ENCODE data around the gene EEA1. TPM values are rescaled to one million over a fixed set of nuclear protein-coding genes. Genes with fewer than 3 reads are reported as not detected.

The EEA1 gene
- total RNA-seq, 1 experiment from 2014 or later, result 35.7 TPM

GRCh38 chr12:92736605-92737004 is 192.5 kb downstream of the EEA1 start:
- H3K27ac ChIP-seq (ENCODE audit: low read depth, low read length, poor library complexity, severe bottlenecking), result no peak overlapping the region
- no peak for DNase-seq (ENCODE audit: low spot score)
- no peaks in the 10 kb centered on the region for H3K36me3 ChIP-seq (ENCODE audit: insufficient read depth, low read length, poor library complexity, severe bottlenecking)
- CTCF ChIA-PET, result no interaction called here
- H3K4me3 ChIP-seq (ENCODE audit: low read depth, low read length, poor library complexity, severe bottlenecking), result no peak overlapping the region
- H3K27me3 ChIP-seq (replicated peaks; ENCODE audit: insufficient read depth, low read depth, low read length, poor library complexity), result no peaks in the 10 kb centered on the region
- TF ChIP-seq CTCF (conservative IDR thresholded peaks at IDR 0.05; ENCODE audit: low read depth, low read length) (no peak), EZH2 (IDR thresholded peaks at IDR 0.05; ENCODE audit: borderline replicate concordance, low read depth, low read length, poor library complexity, severe bottlenecking) (no peak)
- no peaks in the 10 kb centered on the region for H3K9me3 ChIP-seq (ENCODE audit: low read depth, low read length, poor library complexity, severe bottlenecking)
- POLR2A ChIA-PET (ENCODE audit: low non-redundant PET), result no interaction called here
- H3K4me1 ChIP-seq (ENCODE audit: insufficient read depth, low read length, poor library complexity, severe bottlenecking), result peaks cover 48% of the 10 kb centered on the region
- no TSS peak for BruUV-seq (replicated peaks)
- intact Hi-C loops (cut with micrococcal nuclease; ENCODE audit: unreplicated experiment), result no loop called here

- DNase-seq (ENCODE audit: low spot score), result peak; percentile 94
- H3K9me3 ChIP-seq (ENCODE audit: low read depth, low read length, poor library complexity, severe bottlenecking), result no peaks in the 10 kb centered on the region
- TF ChIP-seq CTCF (conservative IDR thresholded peaks at IDR 0.05; ENCODE audit: low read depth, low read length) (0 out of 2 replicates have a peak, but pooled peaks have one; percentile 35), EZH2 (IDR thresholded peaks at IDR 0.05; ENCODE audit: borderline replicate concordance, low read depth, low read length, poor library complexity, severe bottlenecking) (no peak)
- ChIA-PET POLR2A (ENCODE audit: low non-redundant PET) (no interaction called here), CTCF (no interaction called here)
- H3K4me1 ChIP-seq (ENCODE audit: insufficient read depth, low read length, poor library complexity, severe bottlenecking), result peaks cover 52% of the 10 kb centered on the region
- no TSS peak for BruUV-seq (replicated peaks)
- H3K4me3 ChIP-seq (ENCODE audit: low read depth, low read length, poor library complexity, severe bottlenecking), result peak overlapping the region; percentile 15
- peak overlapping the region; percentile 78 for H3K27ac ChIP-seq (ENCODE audit: low read depth, low read length, poor library complexity, severe bottlenecking)
- intact Hi-C loops (cut with micrococcal nuclease; ENCODE audit: unreplicated experiment), result no loop called here
- H3K27me3 ChIP-seq (replicated peaks; ENCODE audit: insufficient read depth, low read depth, low read length, poor library complexity), result no peaks in the 10 kb centered on the region
- no peaks in the 10 kb centered on the region for H3K36me3 ChIP-seq (ENCODE audit: insufficient read depth, low read length, poor library complexity, severe bottlenecking)
These were observed 193.9 kb downstream of the EEA1 start for GRCh38 chr12:92735131-92735721.

GRCh38 chr12:92733661-92734060 is 195.4 kb downstream of the EEA1 start:
- Histone ChIP-seq H3K27ac (ENCODE audit: low read depth, low read length, poor library complexity, severe bottlenecking) (no peak overlapping the region), H3K27me3 (replicated peaks; ENCODE audit: insufficient read depth, low read depth, low read length, poor library complexity) (no peaks in the 10 kb centered on the region), H3K4me1 (ENCODE audit: insufficient read depth, low read length, poor library complexity, severe bottlenecking) (peaks cover 46% of the 10 kb centered on the region), H3K36me3 (ENCODE audit: insufficient read depth, low read length, poor library complexity, severe bottlenecking) (no peaks in the 10 kb centered on the region), H3K9me3 (ENCODE audit: low read depth, low read length, poor library complexity, severe bottlenecking) (no peaks in the 10 kb centered on the region), H3K4me3 (ENCODE audit: low read depth, low read length, poor library complexity, severe bottlenecking) (no peak overlapping the region)
- DNase-seq (ENCODE audit: low spot score), result no peak
- no TSS peak for BruUV-seq (replicated peaks)
- TF ChIP-seq EZH2 (IDR thresholded peaks at IDR 0.05; ENCODE audit: borderline replicate concordance, low read depth, low read length, poor library complexity, severe bottlenecking) (no peak), CTCF (conservative IDR thresholded peaks at IDR 0.05; ENCODE audit: low read depth, low read length) (no peak)
- intact Hi-C loops (cut with micrococcal nuclease; ENCODE audit: unreplicated experiment), result no loop called here
- POLR2A ChIA-PET (ENCODE audit: low non-redundant PET), result no interaction called here
- CTCF ChIA-PET, result no interaction called here

Measured in A673 (cell line).